ENCODE data around the gene GPR37.

GPR37 gene, protein sequence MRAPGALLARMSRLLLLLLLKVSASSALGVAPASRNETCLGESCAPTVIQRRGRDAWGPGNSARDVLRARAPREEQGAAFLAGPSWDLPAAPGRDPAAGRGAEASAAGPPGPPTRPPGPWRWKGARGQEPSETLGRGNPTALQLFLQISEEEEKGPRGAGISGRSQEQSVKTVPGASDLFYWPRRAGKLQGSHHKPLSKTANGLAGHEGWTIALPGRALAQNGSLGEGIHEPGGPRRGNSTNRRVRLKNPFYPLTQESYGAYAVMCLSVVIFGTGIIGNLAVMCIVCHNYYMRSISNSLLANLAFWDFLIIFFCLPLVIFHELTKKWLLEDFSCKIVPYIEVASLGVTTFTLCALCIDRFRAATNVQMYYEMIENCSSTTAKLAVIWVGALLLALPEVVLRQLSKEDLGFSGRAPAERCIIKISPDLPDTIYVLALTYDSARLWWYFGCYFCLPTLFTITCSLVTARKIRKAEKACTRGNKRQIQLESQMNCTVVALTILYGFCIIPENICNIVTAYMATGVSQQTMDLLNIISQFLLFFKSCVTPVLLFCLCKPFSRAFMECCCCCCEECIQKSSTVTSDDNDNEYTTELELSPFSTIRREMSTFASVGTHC

DNA sequence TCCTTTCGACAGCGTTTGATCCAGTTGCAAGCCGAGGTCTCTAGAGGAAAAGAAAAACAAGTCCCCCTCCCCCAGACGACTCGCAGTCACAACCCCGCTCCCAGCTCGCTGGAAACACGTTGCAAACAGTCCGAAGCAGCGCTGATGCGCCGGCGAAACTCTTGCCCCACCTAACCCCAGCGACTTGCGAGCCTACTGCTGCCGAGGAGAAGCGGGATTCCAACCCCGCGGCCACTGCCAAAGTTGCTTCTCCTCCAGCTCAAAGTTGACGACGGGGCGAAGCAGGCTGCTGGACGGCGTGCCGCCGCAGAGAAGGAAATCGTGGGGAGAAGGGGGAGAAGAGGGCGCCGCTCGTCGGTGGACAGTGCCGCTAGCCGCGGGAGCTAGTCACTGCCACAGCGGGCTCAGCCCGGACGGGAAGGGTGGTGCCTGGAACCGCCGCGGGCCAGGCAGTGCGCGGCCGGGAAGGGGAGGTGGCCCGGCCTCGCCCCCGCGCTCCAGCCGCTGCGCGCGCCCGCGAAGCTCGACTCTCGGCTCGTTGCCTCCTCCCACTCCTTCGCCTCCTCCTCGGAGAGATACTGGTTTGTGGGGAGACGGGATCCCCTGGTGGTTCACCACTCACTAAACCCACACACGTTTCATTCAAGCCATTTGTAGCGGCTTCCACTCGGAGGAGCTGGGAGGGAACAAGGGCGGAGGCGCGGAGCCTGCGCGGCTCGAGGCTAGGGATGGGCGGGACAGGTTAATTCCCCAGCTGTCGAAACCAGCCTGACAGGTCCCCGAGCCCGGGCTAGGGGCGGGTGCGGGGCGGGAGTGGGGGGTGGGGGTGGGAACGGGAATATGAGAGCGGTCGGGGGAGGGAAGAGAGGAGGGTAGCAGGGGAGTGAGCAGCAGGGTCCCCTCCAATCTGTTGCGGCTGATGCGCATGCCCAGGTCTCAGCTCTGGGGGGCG is at the start of gene GPR37:
TSS of gene GPR37 (minus strand) at position 392 of the 952 bp plus-strand sequence. CDS start 816 bp downstream, outside the sequence.
- DNase-seq (ENCODE audit: low spot score) = no peak

DNA sequence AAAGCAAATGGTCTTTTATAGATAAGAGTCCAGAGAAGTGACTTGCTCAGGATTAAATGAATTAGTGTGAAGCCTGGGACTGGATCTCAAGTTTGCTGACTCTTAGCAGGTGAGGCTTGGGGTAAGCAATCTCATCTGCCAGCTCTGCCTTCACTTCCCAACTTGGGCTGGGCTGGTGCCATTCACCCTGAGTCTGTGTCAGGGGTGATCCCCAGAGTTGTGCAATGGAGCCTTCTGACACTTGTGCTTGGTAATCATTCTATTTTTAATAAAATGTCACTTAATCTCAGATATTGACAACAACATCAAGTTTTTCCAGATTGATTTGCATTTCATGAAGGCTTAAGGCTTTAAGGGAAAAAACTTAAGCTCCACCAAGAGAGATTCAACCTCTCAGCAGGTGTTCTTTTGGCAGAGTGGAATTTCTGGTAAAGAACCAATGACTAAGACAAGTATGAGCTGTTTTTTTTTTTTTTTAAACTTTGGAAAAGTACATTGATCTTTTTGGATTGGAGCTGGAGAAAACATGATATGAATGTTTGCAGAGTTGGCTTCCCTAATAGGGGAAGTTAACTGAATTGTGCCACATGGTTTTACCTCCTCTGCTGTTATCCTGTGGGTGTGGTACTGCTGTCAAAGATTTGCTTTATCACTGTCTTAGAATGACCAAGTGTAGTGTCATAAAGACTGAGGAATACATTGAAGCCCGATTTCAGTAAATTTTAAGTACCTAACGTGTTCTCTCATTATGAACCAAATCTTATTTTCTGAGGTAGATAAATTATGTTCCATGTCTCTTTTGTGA is 48.6 kb upstream of the GPR37 start:
- no peak for DNase-seq (ENCODE audit: low spot score)

DNA sequence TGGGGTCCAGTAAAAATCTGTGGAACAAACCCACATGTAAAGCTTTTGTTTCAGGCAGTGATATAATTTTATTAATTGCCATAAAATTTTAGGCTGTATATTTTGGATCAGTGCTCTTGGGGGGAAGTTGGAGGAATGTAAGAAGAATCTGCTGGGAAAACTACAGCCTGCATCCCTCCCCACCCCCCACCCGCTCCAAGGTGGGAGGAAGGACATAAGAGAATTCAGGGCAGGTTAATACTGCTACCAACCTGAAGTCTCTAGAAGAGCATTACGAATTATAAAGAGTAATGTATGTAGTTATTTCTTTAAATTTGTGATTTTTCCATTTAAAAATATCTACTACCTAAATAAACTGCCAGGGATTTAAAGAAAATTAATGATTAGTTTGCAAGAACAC is 47.2 kb upstream of the GPR37 start:
- no peak for DNase-seq (ENCODE audit: low spot score)

DNA sequence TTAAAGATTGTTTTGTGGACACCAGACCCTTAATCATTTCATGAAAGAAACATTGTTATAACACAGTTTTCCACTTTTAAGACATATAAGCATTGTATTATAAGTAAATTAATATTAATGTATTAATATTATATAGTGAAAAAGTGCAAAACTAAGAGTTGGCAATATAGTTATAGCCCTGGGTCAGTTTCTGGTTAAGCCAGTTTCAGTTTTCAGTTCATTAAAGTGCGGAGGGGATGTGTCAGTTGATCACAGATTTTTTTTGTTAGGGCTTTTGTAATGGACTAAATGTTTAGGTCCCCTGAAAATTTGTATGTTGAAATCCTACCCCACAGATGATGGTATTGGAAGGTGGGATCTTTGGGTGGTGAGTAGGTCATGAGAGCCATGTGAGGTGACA is 45.7 kb upstream of the GPR37 start:
- no peak for DNase-seq (ENCODE audit: low spot score)

DNA sequence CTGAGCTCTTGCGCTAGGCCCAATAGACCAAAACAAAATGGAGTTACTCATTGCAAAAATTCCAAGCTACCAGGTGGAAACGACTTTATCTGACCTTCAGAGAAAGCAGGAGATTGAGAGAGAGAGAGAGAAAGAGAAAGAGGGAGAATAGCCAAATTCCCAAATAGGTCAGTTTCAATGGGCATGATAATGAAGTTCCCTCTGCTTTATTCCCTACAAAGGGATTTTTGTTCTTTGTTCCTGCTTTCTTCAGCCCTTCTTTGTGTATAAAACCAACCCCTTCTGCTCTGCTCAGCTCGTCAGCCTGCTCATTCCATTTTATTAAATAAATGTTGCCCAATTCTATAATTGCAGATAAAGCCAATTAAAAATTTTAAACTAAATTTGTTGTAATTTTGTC is 45.0 kb upstream of the GPR37 start:
- DNase-seq (ENCODE audit: low spot score) = no peak

DNA sequence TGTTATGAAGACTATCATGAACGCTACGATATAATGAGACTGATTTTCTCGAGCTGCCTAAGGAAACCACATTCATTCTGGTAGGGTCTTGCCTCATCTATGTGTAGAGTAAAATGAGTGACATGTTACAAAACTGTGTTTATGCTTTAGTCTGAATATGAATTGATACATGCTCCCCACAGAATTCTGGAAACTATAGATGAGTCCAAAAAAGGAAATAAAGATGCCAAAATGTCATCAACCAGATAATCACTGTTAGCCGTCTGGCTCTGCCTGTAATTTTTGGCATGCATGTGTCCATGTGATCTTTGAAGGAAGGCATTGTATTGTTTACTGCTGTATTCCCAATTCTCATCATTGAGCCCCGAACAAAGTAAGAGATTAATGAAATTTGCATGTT is 42.6 kb upstream of the GPR37 start:
- no peak for DNase-seq (ENCODE audit: low spot score)

DNA sequence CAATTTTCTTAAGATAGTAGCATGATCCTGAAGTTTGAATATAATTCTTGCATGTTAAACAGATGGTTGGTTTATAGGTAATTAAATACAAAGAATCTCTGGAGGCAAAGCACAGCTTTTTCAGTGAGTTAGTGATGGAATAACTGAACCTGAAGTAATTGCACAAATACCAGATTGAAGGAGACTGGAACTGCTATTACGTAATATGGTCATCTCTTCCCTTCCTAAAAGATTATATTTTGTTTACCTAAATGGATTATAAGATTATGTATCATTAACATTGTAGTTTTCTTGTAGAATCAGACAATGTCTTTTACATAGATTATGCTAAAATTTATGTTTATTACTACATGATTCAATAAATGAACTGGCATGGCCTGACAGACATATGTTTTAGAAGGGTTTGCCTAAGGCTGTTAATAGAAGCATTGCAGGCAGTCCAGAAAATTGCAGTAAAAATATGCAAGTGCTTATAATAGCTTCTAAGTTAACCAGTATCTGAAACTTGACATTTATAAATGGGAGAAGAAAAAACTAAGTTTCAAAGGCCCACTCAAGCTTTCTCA is 35.8 kb upstream of the GPR37 start:
- no peak for DNase-seq (ENCODE audit: low spot score)

DNA sequence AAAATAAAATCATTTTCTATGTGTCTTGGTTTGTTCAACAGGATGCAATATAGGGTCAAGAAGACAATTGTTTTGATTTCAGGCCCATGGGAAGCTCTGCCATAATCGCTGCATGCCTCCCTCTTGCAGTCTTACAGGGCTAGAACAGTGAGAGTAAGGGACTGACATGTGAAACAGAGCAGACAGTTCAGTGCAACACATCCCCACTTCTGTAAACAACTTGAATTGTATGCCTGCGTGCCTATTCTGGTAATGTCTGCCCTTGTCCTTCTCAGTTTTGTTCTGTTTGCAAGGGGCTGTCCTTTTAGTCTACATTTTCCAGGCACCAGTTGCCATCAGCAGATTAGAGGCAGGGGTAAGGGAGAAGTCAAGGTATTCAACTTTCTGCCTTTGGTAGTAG is 34.8 kb upstream of the GPR37 start:
- no peak for DNase-seq (ENCODE audit: low spot score)

DNA sequence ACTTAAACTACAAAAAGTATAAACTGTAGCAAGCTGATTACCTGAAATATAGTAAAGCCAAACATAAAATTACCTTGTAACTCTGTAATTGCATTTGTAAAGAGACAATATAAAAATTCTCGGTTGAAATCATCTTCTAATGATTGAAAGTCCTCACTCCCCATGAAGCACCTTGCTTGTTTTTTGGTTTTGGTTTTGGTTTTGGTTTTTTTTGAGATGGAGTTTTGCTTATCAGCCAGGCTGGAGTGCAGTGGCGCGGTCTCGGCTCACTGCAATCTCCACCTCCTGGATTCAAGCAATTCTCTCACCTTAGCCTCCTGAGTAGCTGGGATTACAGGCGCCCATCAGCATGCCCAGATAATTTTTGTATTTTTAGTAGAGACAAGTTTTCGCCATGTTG is 33.9 kb upstream of the GPR37 start:
- DNase-seq (ENCODE audit: low spot score) = no peak

DNA sequence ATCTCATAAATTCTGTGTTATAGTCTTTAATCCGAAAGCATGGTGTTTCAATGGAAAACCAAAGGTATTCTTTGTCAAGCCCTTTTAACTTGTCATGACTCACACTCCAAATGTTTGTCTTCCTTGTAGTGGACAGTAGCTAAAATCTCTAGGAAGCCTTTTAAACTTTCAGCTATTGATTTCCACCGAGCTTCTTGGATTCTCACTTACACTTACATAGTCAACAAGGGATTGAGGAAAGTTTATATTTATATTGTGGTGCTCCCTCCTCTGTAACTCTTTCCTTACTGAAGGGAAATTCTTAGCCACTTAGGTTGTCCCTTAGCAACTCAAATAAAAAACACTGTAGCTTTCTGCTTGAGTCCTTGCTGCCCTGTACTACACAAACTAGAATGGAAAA is 31.2 kb upstream of the GPR37 start:
- DNase-seq (ENCODE audit: low spot score) = no peak

DNA sequence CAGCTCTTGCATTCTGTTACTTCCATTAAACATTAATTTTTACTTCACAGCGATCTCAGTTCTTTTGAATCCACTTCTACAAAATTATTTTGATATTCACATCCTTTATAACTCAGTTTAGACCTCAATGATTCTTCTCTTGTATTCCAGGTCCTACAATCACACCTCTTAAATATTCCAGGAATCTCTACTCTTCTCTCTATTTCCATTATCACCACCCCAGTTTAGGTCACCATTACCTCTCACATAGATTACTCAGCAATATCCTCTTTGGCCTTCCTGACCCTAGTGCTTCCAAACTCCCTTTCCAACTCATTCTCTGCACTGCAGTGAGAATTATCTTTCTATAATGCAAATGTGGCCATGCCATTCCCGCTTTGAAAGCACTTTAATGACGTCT is 27.1 kb upstream of the GPR37 start:
- DNase-seq (ENCODE audit: low spot score) = no peak

DNA sequence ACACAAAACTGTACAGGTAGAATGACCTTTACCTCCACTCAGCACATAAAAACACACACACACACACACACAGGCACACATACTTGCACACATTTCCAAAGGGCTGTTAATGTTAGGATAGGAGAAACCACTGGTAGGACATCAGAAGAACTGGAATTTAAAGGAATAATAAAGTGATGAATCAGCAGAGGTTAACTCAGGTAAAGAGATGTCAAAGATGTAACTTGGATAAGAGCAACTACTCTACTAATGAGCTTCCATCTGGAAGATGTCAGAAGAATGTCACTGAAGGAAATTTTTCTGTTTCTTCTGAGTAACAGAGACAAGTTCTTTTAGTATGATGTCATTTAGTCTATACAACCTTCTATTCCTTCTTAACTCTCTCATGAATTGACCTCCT is 26.4 kb upstream of the GPR37 start:
- DNase-seq (ENCODE audit: low spot score) = no peak

DNA sequence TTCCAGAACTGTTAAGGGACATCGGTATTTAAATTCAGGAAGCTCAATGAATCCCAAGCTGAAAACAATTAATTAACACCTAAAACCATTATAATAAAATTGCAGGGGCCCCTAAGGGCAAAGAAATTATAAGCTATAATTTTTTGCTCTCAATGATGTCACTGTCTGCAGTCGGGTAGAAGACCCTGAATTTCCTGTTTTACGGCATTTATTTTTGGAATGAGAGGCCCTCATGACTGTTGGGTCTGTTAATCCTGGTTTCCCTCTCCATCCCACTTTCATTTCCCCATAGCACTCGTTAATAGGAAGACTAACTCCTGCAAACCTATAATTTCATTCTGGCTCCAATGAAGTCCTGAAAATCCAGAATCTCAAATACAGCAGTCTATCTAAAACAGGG is 25.8 kb upstream of the GPR37 start:
- no peak for DNase-seq (ENCODE audit: low spot score)

DNA sequence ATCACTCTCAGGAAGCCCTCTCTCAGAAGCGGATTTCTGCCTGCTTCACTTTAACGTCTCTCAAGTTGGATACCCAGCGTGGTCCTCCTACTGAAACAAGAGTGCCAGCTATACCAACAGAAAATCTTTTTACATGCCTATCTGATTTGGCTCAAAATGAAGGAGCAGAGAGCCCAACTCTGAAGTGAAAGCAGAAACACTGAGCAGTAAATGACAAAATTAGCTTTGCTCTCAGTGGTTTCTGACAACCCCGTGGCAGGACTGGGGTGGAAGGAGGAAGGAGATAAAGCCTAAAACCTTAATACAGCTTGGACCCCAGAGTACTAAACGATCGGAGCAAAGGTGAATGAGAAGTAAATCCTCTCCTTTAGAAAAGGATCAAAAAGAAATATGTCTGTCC is 25.1 kb upstream of the GPR37 start:
- no peak for DNase-seq (ENCODE audit: low spot score)

DNA sequence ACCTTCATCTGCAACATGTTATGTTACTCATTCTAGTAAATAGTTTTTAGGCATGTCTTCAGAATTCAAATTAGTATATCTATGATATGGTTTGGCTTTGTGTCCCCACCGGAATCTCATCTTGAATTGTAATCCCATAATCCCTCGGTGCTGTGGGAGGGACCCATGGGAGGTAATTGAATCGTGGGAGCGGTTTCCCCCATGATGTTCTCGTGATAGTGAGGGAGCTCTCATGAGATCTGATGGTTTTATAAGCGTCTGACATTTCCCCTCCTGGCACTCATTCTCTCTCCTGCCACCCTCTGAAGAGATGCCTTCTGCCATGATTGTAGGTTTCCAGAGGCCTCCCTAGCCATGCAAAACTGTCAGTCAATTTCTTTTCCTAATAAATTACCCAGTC is 20.4 kb upstream of the GPR37 start:
- no peak for DNase-seq (ENCODE audit: low spot score)

DNA sequence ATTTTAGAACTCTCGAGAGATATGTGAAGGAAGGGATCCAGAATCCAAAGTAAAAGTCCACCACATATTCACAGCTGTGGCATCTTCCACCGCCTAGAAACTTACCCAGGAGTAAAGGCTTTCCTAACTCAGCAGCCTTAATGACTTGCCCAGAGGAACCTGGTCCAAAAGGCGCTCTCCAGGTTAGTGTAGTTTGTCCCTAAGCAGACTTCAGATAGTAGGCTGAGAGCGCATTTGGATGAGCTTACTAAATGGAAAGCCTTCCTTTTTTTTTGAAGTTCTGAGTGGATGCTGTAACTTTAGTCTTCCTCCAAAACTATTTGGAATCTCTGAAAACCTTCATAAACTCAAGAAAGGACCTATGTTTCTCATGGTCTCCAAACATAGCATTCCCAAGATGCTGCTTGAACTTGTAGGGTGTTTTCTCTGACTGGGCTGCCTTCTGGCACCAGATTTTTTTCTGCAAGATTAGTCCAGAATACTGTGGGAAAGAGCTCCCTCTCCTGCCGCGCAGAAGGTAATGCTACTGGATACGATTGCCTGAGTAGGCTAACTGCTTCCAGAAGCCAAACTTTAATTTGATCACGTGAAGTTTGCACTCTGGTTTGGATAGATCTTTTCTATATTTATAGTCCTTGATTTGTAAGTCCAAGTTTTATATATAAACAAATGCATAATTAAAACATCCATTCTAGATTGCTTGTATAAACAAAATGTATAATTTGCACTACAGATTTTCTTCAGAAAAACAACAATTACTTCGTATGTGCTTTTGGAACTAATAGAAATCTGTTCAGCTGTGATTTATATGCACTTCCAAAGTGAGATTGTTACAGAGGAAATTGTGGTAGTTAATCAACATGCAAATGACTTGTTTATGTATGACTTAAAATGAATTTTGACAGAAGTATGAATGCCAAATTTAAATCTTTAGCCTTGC is 19.6 kb upstream of the GPR37 start:
- peak; percentile 80 for DNase-seq (ENCODE audit: low spot score)

DNA sequence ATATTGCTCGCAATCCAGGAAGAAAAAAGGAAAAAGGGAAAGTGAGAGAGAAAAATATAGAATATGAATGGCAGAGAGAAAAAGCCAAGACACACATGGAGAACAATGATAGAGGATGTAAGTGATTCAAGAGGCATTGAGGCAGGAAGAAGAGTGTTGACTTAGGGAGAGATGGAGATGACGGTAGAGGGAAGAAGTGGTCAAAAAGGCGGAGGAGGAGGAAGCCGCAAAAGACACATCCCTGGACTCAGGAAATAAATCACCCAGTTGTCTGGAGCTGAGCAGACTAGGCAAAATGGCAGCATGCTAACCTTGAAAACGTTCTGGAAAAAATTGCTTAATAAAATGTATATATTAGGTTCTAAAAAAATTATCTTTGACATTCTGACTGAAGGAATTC is 17.7 kb upstream of the GPR37 start:
- no peak for DNase-seq (ENCODE audit: low spot score)

DNA sequence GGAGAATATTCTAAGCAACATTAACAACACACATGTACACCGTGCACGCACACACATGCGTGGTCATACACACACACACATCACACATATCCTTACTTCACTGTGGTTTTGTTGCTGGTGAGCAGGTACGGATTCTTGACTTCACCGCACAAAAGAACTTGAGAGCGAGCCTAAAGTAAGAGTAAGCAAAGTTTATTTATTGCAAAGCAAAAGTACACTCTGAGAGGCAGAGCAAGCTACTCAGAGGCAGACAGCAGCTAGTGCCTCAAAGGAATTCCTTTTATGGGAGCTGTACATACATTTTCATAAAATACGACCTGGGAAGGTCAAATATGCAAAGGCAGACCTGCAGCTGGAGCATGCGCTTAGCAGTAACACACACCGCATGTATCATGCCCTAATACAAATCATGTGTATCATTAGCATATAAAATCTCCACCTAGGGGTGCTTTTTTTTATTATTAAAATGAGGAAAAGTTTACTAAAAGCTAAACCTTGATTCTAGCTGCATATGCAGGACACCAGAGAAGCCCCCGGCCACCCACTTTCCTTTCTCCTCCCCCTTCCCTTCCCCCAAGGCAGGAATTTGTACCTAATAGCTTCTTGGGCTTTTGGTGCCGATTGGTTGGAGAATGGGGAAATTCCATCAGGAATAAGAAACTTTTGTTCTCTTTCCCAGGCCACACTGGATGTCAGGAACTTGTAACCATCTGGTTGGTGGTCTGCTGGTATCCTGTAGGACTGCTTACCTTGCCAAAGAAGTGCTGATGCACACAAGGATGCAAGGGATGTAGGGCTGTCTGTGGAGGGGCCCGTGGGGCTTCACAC is 16.5 kb upstream of the GPR37 start:
- DNase-seq (ENCODE audit: low spot score) = no peak

DNA sequence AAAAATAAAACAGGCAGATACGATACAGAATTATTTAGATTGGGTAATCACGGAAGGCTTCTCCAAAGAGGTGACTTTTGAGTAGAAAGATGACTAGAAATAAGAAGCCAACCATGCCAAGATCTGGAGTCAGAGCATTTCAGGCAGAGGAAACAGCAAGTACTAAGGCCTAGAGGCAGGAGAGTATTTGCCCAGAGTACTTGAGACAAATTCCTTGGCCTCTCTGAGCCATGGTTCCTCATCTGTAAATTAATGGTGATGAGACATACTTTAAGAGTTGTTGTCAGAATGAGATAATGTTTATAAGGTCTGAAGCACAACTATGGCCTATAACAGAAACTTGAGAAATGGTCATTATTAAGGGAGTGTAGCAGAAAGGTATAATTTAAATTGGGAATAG is 15.8 kb upstream of the GPR37 start:
- DNase-seq (ENCODE audit: low spot score) = no peak

DNA sequence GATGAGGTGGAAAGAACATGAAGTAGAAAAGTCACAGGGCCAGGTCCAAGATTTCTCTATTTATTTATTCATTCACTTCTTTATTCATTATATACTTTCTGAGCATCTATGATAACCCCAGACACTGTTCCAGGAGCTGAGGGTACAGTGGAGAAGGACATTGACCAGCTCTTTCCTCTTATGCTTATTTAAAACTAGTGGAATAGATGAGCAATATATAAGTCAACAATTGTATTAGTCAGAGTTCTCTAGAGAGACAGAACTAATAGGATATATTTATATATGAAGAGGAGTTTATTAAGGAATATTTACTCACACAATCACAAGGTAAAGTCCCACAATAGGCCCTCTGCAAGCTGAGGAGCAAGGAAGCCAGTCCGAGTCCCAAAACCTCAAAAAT is 15.0 kb upstream of the GPR37 start:
- no peak for DNase-seq (ENCODE audit: low spot score)

Data from NAMALWA (cell line).